ENCODE results near the gene ZNF98.

ZNF98 gene

GRCh38 chr19:22354665-22355064, 67.5 kb downstream of the ZNF98 start:
- no peak for DNase-seq (ENCODE audit: extremely low read depth, low read depth)
- TF ChIP-seq, protein P1, sequence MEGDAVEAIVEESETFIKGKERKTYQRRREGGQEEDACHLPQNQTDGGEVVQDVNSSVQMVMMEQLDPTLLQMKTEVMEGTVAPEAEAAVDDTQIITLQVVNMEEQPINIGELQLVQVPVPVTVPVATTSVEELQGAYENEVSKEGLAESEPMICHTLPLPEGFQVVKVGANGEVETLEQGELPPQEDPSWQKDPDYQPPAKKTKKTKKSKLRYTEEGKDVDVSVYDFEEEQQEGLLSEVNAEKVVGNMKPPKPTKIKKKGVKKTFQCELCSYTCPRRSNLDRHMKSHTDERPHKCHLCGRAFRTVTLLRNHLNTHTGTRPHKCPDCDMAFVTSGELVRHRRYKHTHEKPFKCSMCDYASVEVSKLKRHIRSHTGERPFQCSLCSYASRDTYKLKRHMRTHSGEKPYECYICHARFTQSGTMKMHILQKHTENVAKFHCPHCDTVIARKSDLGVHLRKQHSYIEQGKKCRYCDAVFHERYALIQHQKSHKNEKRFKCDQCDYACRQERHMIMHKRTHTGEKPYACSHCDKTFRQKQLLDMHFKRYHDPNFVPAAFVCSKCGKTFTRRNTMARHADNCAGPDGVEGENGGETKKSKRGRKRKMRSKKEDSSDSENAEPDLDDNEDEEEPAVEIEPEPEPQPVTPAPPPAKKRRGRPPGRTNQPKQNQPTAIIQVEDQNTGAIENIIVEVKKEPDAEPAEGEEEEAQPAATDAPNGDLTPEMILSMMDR (IDR thresholded peaks at IDR 0.05; ENCODE audit: low read depth, low read length), result no peak

Data from AG09319 (cell line).